ENCODE data around the gene ATP9A.

Gene ATP9A

DNA sequence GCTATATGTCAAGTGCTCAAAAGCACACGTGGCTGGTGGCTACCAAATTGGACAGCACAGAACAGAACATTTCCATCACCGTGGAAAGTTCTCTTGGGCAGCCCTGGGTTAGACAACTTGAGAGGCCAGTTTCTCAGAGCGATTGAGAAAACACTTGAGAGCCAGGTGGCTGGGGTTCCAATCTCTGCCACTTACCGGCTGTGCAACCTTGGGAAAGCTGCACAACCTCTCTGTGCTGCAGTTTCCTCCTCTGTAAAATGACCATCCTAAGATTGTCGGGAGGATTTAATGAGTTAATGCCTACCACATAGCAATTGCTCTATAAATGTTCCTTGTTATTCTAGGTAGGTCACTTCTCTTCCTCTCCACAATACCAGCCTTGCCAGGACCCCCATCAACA lies 200.6 kb downstream of the ATP9A start:
- no peak for DNase-seq (ENCODE audit: low read depth)
- TF ChIP-seq, protein P1, sequence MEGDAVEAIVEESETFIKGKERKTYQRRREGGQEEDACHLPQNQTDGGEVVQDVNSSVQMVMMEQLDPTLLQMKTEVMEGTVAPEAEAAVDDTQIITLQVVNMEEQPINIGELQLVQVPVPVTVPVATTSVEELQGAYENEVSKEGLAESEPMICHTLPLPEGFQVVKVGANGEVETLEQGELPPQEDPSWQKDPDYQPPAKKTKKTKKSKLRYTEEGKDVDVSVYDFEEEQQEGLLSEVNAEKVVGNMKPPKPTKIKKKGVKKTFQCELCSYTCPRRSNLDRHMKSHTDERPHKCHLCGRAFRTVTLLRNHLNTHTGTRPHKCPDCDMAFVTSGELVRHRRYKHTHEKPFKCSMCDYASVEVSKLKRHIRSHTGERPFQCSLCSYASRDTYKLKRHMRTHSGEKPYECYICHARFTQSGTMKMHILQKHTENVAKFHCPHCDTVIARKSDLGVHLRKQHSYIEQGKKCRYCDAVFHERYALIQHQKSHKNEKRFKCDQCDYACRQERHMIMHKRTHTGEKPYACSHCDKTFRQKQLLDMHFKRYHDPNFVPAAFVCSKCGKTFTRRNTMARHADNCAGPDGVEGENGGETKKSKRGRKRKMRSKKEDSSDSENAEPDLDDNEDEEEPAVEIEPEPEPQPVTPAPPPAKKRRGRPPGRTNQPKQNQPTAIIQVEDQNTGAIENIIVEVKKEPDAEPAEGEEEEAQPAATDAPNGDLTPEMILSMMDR (IDR thresholded peaks at IDR 0.05; ENCODE audit: insufficient read depth, low read depth, low read length, missing control alignments), result no peak
- H3K4me3 ChIP-seq (ENCODE audit: low read length), result no peak overlapping the region

DNA sequence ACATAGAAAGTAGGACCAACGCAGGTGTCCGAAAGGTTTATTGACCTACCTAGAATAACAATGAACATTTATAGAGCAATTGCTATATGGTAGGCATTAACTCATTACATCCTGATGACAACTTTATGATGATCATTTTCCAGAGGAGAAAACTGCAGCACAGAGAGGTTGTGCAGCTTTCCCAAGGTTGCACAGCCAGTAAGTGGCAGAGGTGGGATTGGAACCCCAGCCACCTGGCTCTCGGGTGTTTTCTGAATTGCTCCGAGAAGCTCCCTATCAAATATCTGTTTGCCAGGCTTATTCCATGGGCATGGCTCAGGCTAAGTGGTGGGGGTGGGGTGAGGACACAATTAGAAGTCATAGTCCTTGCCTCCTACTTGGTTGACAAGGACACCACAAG lies 201.6 kb downstream of the ATP9A start:
- TF ChIP-seq, protein P1 (IDR thresholded peaks at IDR 0.05; ENCODE audit: insufficient read depth, low read depth, low read length, missing control alignments), result no peak
- no peak for DNase-seq (ENCODE audit: low read depth)
- H3K4me3 ChIP-seq (ENCODE audit: low read length), result no peak overlapping the region

DNA sequence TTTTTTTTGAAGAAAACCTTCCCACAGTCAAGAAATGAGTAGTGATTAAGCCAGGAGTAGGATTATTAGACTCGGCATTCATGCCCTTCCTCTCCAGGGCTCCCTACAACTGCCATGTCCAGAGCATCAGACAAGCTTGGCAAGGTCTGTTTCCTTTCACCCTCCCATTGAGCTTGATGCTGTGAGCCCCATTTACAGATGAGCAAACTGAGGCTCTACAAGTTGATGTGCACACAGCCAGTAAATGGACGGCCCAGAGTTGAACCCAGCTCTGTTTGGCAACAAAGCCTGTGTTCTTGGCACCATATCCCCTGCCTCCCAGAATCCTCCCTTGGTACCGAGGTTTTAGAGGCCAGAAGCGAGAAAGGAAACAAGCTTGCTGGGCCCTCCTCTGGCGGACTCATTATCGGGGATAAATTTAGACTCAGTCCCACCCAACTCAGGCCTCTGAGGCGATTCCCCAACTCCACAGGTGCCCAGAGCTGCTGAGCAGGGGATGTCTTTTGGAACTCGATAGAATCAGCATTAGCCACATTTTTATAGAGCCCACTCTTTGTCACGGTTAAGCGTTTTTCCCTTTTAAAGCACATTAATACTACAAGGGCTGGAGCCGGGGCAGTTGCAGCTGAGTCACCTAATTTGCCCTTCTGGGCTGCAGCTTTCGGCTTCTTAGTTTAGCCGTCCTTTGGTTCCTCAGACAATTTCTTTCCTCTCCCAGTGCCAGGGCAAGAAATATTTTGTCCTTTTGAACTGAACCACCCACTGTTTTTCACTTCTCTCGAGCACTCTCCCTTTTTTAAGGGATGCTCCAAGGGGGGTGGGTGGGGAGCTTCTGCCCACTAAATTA lies 202.7 kb downstream of the ATP9A start:
- DNase-seq (ENCODE audit: low read depth), result no peak
- TF ChIP-seq, protein P1 (IDR thresholded peaks at IDR 0.05; ENCODE audit: insufficient read depth, low read depth, low read length, missing control alignments), result no peak
- no peak overlapping the region for H3K4me3 ChIP-seq (ENCODE audit: low read length)

DNA sequence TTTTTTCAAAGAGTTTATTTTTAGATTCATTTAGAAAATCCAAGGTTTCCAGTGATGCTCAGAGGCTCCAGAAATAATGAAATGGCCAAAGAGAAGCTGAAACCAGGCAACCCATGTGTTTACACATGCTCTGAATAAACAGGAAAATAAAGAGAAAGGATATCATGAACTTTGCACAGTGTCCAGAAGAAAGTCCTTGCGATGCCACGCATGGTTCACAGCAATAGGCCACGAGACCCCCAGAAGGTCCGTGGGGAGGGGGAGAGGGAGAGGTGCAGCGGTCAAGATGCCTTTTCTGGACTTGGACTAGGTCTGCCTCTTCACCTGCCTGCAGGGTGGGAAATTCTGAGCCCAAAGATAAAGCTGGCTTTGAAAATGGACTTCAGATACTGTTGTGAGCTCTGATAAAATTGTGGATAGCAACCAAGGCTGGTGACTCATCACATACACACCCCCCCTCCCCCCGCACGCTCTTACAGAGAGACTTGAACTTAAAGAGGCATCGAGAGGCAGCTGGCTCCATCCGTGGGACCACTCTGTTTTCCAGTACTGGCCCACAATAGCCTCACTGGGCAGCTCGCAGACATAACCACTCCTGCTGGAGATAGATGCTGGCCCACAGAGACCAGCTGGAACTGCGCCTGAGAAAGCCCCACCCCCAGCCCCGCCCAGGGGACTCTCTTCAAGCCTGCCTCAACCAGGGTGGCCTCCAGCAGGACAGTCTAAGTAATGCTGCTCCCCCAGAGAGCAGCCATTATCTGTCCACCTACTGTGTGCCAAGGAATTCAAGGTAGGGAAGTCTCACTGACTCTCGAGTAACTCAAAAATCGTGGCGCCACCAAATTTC lies 204.5 kb downstream of the ATP9A start:
- TF ChIP-seq, protein P1 (IDR thresholded peaks at IDR 0.05; ENCODE audit: insufficient read depth, low read depth, low read length, missing control alignments), result no peak
- H3K4me3 ChIP-seq (ENCODE audit: low read length), result no peak overlapping the region
- peak; percentile 54 for DNase-seq (ENCODE audit: low read depth)

DNA sequence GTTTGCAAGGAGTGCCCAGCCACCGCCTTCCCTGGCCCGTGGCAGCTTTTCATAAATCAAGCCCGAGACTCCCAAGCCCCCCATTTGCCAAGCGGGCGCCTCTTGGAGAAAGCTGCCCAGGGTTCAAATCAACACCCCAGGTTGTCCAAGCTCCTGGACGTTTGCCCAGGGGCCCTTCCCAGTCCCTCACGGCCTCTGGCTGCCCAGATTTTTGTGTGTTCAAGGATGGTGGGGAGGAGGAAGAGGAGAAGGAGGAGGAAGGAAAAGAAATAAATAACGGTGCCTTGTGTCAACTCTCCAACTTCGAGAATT lies 205.1 kb downstream of the ATP9A start:
- no peak overlapping the region for H3K4me3 ChIP-seq (ENCODE audit: low read length)
- DNase-seq (ENCODE audit: low read depth), result no peak
- TF ChIP-seq, protein P1 (IDR thresholded peaks at IDR 0.05; ENCODE audit: insufficient read depth, low read depth, low read length, missing control alignments), result no peak

DNA sequence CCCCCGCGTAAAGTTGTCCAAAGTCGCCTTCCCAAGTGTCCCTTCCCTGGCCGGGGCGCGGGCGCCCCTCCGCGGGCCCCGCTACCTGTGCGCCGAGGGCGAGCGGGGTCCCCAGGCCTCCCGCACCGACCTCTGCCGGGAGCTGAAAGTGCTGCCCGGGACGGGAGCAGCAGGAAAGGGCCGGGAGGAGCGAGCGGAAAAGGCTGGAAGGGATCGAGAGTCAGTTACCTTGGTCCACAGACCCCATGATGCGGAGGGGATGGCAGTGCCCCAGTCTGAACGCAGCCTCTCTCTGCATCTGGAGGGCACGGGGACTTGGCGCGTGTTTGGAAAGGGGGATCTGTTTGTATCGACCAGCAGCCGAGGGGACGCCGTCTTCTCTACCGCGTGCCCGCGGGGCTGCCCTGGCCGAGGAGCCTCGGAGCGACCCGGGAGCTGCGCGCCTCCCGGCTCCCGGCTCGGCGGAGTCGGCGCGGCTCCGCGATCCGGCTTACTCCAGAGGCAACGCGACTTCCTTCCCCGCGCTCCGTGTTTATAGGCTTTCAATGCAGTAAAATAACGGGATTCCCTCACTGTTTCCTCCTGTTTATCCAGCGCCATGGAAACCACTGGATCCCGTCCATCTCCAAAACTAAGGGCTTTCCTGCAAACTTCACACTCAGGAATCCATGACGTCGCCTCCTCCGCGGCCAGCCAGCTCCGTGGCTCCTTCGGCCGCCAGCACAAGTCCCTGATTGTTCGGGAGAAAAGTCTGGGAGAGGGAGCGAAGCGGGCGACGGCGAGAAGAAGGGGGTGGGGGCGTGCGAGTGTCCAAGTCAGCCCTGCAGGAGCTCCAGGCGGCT lies 205.6 kb downstream of the ATP9A start:
- TF ChIP-seq, protein P1 (IDR thresholded peaks at IDR 0.05; ENCODE audit: insufficient read depth, low read depth, low read length, missing control alignments), result no peak

More for the DNA sequence above, 205.6 kb downstream of the ATP9A start:
- peak; percentile 53 for DNase-seq (ENCODE audit: low read depth)
- H3K4me3 ChIP-seq (ENCODE audit: low read length), result no peak overlapping the region
